ENCODE results near the gene PROB1.
"Not testable (repeated sequence)": the region's sequence is repeated elsewhere in the genome, so short reads cannot be mapped to it uniquely, and the experiment has no call there.

PROB1 gene, protein sequence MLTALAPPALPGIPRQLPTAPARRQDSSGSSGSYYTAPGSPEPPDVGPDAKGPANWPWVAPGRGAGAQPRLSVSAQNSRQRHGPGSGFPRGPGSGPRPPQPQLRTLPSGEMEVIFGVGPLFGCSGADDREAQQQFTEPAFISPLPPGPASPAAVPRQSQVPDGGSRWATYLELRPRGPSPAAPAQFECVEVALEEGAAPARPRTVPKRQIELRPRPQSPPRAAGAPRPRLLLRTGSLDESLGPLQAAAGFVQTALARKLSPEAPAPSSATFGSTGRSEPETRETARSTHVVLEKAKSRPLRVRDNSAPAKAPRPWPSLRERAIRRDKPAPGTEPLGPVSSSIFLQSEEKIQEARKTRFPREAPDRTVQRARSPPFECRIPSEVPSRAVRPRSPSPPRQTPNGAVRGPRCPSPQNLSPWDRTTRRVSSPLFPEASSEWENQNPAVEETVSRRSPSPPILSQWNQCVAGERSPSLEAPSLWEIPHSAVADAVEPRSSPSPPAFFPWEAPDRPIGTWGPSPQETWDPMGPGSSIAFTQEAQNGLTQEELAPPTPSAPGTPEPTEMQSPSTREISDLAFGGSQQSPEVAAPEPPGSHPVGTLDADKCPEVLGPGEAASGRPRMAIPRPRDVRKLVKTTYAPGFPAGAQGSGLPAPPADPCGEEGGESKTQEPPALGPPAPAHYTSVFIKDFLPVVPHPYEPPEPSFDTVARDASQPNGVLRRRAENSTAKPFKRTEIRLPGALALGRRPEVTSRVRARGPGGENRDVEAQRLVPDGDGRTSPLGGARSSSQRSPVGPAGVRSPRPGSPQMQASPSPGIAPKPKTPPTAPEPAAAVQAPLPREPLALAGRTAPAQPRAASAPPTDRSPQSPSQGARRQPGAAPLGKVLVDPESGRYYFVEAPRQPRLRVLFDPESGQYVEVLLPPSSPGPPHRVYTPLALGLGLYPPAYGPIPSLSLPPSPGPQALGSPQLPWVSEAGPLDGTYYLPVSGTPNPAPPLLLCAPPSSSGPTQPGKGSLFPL

DNA sequence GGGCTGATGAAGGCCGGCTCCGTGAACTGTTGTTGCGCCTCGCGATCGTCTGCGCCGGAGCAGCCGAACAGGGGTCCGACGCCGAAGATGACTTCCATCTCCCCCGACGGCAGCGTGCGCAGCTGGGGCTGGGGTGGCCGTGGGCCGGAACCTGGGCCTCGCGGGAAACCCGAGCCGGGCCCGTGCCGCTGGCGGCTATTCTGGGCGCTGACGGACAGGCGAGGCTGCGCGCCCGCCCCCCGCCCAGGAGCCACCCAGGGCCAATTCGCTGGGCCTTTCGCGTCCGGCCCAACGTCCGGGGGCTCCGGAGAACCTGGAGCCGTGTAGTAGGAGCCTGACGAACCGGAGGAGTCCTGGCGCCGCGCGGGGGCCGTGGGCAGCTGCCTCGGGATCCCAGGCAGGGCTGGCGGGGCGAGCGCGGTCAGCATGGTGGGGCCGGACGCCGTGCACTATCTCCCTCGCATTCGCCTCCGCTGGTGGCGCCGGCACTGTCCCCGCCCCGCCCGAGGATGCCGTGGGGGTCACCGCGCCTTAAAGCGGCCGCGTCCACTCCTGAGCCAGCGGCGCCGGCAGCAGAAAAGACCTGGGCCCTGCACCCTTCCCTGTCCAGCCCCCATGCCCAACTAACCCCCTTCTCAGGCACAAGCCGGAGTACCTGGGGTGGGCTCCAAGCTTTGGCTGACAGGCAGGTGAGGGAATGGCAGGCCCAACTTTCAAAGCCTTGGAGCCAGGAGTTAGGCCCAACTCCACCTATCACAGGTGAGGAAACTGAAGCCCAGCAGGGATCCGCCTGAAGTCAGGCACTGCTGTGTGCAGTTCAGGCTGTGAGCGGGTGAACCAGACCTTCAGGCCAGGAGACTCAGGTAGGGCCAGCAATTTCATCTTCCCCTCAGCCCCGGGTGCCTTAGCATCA, at the start of gene PROB1:
Gene PROB1, minus strand, starts transcription at position 451 of the 913 bp plus-strand sequence. Its CDS starts 23 bp downstream, at position 428.
- no peak for DNase-seq (ENCODE audit: low read depth)

DNA sequence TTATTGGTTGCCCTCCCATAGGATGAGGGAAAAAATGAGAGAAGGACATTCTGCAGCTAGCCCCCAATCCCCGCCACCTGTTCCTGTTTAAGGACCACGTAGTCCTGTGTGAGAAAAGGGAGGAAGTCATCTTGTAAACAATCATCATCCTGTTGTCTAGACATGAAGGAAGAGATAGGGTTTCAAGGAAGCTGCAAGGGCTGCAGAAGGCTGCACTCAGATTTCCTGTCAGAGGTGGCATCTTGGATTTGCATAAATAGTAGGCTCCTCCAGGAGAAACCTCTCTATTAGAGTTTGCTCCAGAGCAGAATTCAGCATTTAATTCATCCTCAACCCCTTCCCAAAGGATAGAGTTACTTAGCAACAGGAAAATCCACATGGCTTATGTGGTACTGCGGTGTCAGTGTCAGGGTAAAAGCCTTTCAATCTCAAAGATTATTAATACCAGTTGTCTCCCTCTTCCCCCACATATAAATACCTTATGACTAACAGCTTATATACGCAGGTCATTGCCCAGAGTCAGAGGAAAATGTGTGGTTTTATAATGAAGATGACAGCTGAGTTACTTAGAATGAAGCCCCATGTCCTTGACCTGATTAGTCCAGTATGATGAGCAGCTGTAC, 49.0 kb upstream of the PROB1 start:
- peak; percentile 82 for DNase-seq (ENCODE audit: low read depth)

DNA sequence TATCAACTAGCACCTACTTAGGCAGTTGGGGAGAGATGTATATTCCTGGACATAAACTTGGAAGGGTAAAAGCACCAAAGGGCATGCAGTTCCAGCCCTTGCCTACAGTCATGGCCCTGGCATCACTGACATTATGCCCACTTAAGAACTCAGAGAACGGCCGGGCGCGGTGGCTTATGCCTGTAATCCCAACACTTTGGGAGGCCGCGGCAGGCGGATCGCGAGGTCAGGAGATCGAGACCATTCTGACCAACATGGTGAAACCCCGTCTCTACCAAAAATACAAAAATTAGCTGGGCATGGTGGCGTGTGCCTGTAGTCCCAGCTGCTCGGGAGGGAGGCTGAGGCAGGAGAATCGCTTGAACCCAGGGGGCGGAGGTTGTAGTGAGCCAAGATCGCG, 45.5 kb upstream of the PROB1 start:
- not testable (repeated sequence) for DNase-seq (ENCODE audit: low read depth)

DNA sequence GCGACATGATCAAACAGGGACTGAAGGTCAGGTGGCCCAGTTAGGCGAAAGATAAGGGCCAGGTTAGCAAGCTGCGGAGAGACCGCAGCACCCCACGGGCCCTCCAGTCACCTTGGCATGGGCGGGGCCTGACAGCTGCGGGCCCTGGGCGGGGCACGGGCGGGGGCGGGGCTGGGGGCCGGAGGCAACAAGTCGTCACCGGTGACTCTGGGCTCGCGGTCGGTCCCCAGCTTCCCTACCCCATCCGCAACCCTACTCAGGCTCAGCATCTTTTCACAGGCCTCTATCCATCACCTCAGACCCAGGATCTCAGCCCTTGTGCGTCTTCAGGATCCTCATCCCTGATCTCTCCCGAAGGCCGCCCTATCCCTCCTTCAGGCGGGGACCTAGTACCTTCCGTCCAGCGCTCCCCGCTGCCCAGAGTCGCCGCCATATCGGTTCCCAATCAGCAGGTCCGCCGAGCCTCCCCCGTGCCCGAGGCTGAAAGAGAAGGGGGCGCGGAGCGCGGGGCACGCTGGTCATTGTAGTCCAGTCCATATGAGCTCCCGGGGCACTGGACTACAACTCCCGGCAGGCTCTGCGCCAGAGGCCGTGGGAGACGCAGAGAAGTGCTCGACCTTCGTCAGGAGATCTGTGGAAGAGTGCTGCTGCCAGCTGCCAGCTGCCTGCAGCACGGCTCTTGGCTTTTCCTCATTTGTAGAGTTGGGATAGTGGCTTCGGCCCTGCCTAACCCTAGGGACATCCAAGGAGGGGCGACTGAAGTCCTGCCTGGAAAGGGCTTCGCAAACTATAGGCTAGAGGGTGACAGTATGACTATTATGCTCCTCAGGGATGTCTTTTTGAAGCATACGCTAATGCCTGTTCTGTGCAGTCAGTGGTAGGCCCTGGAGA, 44.4 kb upstream of the PROB1 start, which contains the start of gene DNAJC18:
Gene DNAJC18, minus strand, starts transcription at position 513 of the 891 bp plus-strand sequence. Its CDS starts 80 bp downstream, at position 433.
- peak; percentile 51 for DNase-seq (ENCODE audit: low read depth)

DNA sequence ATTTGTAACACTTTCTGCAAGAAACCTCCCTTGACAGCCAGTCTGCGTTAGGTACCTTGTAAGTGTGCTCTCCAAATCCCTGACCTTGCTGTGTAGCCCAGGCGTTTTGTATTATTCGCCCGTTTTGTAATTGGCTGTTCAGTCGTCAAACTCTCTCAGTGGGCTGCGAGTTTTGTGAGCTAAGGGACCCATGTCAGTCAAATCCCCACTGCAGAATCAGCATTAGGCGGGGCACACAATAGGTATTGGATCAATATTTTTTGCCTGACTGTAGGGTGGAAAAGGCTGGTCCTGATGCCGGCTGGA, 43.8 kb upstream of the PROB1 start:
- no peak for DNase-seq (ENCODE audit: low read depth)

DNA sequence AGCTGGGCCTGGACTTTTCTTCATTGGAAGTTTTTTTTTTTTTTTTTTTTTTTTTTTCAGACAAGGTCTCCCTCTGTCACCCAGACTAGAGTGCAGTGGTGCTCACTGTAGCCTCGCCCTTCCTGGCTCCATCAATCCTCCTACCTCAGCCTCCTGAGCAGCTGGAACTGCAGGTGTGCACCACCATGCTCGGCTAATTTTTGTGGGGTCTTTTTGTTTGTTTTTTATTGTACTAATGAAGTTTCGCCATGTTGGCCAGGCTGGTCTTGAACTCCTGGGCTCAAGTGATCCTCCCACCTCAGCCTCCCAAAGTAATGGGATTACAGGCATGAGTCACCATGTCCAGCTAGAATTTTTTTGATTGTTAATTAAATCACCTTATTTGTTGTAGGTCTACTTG, 40.8 kb upstream of the PROB1 start:
- no peak for DNase-seq (ENCODE audit: low read depth)

DNA sequence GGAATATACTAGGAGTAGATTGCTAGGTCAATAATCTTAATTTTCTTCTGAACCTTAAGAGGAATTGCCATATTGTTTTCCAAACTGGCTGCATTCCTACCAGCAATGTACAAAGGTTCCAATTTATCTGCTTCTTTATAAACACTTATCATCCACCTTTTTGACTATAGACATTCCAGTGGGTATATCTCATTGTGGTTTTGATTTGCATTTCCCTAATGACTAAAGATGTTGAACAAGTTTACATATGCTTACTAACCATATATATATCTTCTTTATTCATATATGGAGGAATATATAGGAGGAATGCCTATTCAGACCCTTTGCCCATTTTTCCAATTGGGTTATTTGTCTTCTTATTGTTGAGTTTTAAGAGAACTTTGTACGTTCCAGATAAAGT, 36.8 kb upstream of the PROB1 start:
- peak; percentile 20 for DNase-seq (ENCODE audit: low read depth)

DNA sequence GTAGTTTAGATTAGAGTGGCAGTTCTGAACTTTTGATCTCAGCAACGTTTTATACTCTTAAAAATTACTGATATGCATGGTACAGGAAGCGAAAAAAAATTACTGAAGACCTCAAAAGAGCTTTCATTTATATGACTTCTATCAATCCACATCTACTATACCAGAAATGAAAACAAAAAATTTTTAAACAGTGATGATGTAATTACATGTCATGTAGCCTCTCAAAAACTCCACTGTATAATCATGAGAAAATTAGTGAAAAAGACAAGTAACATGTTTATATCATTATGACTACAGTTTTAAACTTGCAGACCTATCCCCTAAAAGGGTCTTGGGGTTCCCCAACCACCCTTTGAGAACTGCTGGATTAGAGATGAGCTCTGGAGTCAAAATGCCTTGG, 35.1 kb upstream of the PROB1 start:
- no peak for DNase-seq (ENCODE audit: low read depth)

DNA sequence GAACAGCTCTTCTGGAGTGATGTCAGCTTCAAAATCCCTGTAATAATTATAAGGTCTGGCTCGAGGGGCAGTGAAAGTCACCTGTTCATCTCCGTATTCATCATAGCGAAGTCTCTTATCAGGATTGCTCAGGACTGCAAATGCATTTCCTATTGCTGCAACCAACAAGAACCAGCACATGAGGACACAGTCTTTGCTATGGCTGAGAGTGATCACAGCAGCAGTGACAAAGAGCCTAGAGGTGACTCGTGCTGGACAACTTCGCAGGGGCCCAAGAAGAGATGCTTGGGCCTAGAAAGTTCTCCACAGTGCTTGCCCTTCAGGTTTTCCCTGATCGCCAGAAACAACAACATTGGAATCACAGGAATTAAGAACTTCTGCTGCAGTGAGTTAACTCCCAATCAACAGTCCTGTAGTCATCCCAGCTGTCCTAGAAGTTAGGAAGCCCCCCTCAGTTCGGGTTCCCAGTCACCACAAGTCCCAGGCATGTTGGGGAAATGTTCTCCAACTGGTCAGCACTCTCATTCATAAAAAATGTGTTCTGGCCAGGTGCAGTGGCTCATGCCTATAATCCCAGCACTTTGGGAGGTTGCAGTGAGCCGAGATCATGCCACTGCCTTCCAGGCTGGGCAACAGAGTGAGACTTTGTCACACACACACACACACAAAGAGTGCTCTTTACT, 31.4 kb upstream of the PROB1 start:
- DNase-seq (ENCODE audit: low read depth) = no peak

DNA sequence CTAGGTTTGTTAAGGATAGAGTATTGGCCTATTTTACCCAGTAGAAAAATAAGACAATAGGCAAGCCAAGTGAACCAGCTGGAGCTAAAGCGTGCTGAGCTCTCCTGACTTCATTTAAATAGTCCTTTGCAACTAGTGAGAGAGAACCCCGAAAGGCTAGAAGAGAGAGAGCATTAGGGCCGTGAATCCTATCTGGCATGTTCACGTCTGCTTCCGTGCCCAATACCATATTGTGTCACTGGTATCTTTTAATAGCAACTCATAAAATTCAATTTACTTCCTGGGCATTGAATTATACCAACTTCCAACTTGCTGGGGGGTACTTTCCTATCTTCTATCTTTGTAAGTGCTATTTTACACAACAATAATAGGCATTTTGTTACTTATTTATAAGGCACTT, 30.6 kb upstream of the PROB1 start:
- DNase-seq (ENCODE audit: low read depth) = no peak

DNA sequence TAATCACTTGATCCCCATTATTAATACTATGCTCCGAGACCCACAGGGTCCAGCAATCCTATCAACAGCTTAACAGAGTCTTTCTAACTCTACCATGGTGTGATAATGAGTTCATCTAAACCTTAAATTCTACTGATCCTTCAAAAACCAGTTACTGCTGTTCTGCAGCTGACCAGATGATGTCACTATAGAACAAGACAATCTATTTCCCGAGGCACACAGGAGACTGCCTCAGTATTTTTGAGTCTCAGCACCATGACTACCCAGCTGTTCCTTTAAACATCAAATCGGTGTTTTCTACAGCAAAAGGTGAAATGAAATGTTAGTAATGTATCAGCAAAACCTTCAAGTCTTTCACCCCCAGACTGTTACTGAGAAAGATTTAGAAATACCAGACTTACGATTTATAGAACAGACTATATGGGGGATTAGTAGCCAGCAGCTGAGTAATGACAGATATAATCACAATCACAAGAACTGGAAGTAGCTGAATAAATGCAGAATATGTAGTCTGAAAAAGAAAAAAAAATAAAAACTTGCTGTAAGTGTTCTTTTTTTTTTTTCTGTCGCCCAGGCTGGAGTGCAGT, 27.5 kb upstream of the PROB1 start:
- no peak for DNase-seq (ENCODE audit: low read depth)

DNA sequence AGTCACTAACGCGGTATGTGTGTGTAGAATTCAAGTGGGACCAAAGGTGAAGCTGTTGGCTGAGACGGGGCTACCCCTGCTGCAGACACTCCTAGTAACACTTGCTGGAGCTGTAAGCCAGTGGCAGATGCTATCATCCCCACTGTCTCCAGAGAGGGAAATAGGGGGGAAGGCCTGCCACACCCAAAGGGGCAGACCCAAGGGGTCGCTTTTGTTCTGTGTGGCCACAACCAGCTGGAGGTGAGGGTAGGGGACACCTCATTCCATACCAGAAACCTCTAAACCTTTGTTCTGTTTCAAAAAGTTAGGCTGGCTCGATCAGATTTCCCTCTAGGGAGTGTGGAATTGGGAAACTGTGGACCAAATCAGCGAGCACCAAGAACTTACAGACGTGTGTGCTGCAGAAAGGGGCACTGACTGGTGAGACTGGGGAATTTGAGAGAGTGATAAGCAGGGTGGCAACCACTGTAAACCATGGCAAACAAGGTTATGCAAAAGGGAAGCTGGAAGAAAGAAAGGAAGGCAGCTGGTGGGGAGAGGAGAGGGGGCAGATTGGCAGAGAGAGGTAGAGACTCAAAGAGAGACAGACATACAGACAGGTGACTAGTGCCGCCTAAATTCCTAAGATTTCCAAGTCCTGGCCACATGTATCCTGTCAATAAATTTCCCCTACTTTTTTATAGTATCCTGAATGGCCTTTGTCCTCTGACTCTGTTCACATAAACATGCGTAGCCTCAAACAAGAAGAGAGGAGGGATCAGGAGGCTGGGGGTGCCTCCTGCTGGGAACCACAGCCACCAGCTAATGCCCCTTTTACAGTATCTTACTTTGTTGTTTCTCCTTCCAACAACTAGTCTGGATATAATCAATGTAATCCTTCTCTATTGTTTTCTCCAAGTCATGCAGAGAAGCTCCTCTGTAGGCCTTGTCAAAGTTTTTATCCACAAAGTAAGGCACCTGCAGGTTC, 24.6 kb upstream of the PROB1 start:
- no peak for DNase-seq (ENCODE audit: low read depth)

DNA sequence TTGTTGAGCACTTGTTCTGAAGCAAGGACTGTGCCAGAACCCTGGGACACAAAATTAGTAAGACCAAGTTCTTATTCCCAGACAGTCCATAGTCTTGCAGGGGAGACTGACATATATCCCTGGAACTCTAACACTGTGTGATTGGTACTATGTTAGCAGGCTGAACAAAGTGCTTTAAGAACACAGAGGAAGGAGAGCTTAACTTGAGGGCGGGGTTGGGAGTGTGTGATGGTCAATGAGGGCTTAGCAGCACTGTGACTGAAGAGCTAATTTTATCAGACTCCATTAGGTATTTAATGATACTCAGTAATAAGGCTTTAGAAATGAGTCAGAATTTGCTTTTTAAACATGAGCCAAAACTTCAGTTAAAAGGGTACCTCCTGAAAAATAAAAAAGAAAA, 23.9 kb upstream of the PROB1 start:
- no peak for DNase-seq (ENCODE audit: low read depth)

DNA sequence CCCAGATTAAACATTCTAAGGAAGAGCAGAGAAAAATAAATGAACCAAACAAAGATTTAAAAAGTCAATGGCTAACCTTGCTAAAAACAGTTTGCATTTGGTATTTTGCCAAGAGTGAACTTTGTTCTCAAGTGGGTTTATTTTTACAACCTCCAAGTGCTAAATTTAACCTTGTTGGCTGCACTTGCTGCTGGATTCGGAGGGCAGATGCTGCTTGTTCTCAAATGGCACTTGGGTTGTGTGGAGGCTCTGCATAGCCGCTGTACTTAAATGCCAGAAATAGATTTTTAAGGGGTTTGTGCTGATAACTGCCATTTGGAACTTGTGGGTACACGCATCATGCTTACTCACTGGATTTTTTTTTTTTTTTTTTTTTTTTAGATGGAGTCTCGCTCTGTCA, 22.3 kb upstream of the PROB1 start:
- DNase-seq (ENCODE audit: low read depth) = no peak

DNA sequence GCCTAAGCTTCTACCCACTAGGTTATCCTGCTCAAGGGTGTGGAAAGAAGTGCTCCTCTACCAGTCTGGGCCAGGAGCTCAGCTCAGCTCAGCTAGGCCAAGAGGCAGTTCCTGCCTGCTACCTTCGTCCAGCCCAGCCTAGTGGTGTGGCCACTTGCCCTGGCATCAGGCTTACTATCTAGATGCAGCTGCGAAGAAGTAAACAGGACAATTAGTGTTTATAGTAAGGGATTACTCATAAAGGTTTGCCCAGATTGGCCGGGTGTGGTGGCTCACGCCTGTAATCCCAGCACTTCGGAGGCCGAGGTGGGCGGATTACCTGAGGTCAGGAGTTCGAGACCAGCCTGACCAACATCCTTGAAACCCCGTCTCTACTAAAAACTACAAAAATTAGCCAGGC, 21.7 kb upstream of the PROB1 start:
- DNase-seq (ENCODE audit: low read depth) = no peak

DNA sequence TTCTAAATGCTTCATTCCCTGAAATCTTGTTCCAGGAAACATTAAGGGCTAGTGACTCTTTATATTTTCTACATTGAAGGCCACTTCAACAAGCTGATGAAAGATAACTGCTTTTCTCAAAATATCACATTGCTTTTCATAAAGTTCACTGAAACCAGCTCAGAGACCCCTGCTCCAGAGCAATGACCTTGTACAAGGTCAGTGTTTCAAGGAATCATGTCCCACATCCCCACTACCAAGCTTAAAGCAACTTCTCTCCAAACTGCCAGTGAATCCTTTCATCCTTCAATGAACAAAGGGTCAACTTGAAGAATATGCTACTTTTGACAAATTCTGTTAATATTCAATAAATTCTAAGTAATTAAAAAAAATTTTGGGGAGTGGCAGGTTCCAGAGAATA, 21.0 kb upstream of the PROB1 start:
- DNase-seq (ENCODE audit: low read depth) = no peak

DNA sequence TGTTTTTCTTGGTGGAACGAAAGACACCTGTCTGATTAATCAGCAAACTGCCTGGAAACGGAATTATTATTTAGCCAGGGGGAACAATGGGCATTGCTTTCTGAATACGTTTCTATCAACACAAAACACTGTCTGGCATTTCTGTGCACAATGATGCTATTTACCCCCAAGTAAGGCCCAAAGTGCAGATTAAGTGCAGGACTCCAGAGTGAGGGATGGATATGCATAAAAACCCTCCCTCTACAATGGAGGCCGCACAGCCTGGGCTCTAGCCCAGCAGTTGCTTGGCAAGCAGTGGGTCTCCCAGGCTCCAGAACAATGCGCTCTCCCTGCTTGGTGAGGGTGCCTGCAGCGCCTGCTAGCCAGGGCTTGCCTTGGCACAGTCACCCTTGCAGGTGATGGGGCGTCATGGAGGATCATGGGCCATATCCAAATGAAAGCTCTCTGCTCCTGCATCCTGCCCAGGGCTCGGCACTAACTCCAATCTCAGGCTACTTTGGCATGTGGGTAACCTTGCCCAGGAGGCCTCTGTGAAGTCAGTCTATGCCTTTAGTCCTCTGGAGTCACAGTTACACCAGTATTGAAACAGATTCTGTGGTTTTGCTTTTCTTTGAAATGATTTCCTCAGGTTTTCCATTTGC, 20.4 kb upstream of the PROB1 start:
- DNase-seq (ENCODE audit: low read depth) = no peak
